Epithelial cell of esophagus (primary cell): Measurements from ENCODE around the gene TSPAN3.
A peak's percentile ranks its signal among the peaks of the same experiment; 100 is the strongest.

Experiments
- DNase-seq: peaks from one replicate; pipeline ENCODE4 v3.0.0; 2010; ENCODE audit warnings: low read depth
- H3K4me3 ChIP-seq: 2 replicates; pipeline ENCODE4 v1.5.1; 2011; ENCODE audit warnings: mild to moderate bottlenecking, low read length, control low read depth
- TF ChIP-seq, protein P1 (sequence below): IDR thresholded peaks from 2 replicates; pipeline ENCODE4 v1.5.1; 2011; ENCODE audit warnings: low read depth, mild to moderate bottlenecking, low read length, control low read depth, inconsistent platforms; ENCODE audit not compliant: insufficient read depth; ENCODE audit errors: missing control alignments

TSPAN3 gene

DNA sequence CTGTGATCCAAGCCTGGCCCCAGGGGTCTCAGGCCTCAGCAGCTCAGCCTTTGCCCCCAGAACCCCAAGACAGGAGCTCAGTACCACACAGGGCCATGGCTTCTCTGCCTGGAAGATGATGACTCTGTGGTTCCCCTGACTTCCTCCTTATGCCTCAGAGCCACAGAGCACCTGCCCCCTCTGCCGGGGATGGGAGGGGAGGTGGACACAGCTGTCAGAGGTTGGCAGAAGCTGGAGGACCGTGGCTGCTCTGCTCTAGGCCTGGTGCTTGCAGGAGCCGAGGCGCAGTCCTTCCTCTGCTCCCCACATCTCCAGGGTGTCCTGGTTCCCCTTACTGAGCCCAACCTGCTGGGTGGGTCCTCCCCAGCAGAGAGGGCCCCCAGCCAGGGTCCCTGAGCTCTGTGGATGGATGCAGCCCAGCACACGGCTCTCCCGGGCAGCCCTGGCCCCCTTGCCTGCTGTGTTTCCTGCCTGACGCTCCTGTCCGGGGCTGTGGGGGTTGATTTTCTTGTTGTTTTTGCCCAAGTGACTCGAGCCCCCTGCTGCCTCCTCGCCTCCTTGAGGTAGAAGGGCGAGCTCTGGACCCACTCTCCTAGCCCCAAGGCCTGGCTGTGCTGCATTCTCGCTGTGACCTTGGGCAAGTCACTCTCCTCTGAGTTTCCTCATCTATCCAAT, 39.4 kb downstream of the TSPAN3 start:
- TF ChIP-seq, protein P1, sequence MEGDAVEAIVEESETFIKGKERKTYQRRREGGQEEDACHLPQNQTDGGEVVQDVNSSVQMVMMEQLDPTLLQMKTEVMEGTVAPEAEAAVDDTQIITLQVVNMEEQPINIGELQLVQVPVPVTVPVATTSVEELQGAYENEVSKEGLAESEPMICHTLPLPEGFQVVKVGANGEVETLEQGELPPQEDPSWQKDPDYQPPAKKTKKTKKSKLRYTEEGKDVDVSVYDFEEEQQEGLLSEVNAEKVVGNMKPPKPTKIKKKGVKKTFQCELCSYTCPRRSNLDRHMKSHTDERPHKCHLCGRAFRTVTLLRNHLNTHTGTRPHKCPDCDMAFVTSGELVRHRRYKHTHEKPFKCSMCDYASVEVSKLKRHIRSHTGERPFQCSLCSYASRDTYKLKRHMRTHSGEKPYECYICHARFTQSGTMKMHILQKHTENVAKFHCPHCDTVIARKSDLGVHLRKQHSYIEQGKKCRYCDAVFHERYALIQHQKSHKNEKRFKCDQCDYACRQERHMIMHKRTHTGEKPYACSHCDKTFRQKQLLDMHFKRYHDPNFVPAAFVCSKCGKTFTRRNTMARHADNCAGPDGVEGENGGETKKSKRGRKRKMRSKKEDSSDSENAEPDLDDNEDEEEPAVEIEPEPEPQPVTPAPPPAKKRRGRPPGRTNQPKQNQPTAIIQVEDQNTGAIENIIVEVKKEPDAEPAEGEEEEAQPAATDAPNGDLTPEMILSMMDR: no peak
- no peak overlapping the region for H3K4me3 ChIP-seq
- no peak for DNase-seq

DNA sequence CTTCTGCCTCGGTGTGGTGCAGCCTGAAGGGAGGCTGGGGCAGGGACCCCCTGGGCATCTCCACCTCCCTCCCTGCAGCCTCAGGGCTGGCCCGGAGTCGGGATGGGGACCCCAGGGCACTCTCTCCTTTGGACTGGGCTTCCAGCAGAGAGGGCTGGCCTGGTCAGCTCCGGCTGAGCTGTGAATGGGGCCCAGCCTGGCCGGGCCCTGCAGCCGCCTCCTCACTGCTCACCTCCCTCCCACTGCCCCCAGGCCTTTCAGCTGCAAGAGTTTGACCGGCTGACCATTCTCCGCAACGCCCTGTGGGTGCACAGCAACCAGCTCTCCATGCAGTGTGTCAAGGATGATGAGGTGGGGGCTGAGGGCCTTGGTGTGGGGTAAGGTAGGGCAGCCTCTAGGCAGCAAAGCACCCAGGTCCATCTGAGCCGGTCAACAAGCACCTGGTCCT, 40.0 kb downstream of the TSPAN3 start:
- TF ChIP-seq, protein P1: no peak
- no peak overlapping the region for H3K4me3 ChIP-seq
- no peak for DNase-seq

DNA sequence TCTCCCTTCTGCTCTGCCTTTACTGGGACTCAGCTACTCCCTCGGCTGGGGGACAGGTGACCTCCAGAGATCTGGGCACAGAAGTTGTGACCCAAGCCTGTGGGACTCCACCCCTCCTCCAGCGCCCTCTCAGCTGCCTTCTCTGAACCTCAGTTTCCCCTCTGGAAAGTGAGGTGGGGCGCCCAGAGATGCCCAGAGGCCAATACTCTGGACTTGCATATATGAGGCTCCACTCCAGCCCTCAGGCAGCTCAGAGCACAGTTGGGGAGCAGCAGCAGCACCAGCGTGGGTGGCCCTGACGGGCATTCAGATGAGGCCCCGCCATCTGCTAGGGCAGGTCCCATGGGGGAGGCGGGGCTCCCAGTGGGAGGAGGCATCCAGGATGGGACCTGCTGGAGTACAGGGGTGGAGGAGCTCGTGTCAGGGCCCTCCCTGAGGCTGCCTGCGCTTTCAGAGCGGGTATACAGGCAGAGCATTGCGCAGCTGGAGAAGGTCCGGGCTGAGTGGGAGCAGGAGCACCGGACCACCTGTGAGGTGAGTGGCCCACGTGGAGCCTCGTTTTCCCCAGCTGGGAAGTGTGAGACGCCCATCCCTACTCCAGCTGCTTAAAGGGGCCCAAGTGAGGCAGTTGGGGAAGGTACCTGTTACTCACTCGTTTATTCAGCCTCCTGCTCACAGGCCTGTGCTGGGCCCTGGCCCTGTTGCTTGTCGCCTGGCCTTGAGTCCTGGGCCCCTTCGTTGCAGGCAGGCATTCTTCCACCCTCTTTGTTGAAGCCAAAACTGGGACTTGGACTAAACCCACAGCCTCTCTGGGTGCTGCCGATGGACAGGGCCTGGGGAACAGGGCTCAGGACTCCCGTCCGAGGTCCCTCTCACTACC, 40.6 kb downstream of the TSPAN3 start:
- H3K4me3 ChIP-seq: no peak overlapping the region
- no peak for DNase-seq
- TF ChIP-seq, protein P1: no peak

DNA sequence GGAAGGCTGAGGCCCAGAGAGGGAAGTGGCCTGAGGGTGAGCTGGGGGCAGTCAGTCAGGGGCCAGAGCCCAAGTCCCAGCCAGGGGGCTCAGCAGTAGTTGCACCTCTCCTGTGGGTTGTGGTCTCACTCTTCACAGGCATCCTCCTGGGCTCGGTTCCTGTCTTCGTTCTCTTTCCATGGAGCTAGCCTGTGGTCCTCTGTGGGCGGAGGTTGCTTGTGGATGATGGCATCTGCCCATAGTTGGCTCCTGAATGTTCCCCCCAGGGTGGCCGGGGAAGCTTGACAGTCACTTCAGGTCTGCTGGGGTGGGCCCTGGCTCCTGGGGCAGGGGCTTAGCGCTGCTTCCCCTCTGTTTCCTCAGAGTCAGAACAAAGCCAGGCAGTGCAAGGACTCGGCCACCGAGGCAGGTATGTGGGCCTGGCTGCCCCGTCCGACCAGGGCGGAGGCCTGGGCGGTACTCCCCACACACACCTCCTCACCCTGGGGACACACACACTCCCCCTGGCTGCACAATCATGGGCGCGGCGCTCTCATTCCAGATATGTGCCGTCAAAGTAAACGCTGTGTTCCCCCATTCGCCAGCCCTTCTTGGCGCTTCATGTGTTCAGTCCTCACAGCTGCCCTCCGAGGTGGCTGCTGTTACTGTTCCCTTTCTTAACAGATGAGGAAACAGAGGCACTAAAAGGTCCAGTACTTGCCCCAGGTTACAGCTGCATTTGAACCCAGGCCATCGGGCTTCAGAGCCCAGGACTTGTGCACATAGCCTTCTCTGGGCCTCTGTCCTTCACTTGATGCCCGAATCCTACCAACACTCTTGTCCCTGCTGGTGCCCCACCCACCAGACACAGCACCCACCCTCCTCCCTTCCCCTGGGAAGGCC, 41.5 kb downstream of the TSPAN3 start:
- TF ChIP-seq, protein P1: no peak
- H3K4me3 ChIP-seq: no peak overlapping the region
- DNase-seq: no peak

DNA sequence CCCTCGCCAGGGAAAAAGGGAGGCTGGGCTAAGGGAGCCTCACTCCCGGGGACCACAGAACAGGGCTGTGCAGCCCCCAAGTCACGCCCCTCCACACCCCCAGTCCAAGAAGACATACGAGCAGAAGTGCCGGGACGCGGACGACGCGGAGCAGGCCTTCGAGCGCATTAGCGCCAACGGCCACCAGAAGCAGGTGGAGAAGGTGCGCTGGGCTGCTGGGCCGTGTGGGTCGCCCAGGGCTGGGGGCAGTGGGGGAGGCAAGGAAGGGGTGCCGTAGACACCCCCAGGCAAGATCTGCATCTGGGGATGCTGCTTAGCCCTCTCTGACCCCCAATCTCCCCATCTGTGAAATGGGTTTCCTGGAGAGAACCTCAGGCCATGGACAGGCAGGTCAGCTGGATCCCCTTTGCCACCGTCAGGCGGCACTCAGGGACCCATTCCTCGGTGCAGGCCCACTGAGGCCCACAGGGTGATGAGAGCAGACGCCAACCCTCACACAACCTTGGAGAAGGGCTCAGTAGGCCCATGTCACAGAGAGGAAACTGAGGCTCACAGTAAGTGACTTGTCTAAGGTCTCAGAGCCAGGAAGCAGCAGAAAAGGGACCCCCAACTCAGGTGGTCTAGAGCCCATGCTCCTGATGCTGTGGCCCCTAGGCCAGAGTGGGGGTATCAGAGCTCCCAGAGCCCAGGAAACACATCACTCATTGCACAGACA, 42.3 kb downstream of the TSPAN3 start:
- peak overlapping the region; percentile 18 for H3K4me3 ChIP-seq
- TF ChIP-seq, protein P1: no peak
- no peak for DNase-seq
